HG02840 (cell line): ENCODE results near the gene GCNT2.
"Not testable (repeated sequence)": the region's sequence is repeated elsewhere in the genome, so short reads cannot be mapped to it uniquely, and the experiment has no call there.

Experiments
- ATAC-seq: cut with Tn5 transposase; IDR thresholded peaks from one replicate; pipeline ENCODE4 v1.9.1; 2021; ENCODE audit warnings: mild to moderate bottlenecking, moderate library complexity, moderate number of reproducible peaks; ENCODE audit not compliant: unreplicated experiment, low FRiP score

GCNT2 gene

DNA sequence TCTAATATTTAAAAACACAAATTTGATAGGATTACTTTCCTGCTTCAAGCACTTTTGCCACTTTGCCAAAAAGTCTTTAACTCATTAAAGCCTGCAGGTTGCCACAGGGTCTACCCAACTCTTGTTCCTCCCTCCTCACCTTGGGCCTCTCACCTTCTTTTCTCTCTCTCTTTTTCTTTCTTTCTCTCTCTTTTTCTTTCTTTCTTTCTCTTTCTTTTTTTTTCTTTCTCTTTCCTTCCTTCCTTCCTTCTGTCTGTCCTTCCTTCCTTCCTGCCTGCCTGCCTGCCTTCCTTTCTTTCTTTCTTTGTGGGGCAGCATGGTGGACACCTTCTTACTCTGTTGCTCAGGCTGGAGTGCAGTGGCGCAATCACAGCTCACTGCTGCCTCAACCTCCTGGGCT lies 123.1 kb downstream of the GCNT2 start:
- no peak for ATAC-seq

DNA sequence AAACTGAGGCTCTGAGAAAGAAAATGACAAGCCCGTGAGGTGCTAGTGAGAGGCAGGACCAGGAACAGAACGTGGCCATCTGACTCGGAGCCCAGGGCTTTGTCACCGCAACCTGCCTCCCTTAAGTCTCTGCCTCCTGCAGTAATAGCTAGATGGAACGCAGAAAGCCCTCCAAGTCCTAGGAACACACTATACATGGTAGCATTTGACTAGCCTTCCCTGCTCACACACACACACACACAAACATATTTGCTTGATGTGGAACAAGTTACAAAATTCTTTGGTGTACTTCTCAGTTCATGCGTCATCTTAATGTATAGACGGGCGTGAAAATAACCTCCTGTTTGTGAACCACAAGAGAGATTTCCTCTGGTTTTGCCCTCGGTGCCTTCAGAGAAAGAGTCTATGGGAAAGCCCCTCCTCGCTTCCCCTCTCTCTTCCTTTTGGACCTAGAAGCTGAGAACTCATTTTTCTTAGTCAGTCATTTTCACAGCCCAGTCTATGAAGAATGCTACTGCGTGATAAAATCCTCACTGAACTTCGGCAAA lies 134.4 kb downstream of the GCNT2 start:
- no peak for ATAC-seq

- ATAC-seq = no peak
These were observed 138.0 kb downstream of the GCNT2 start for GRCh38 chr6:10658910-10659698.

- no peak for ATAC-seq
These were observed 138.7 kb downstream of the GCNT2 start for GRCh38 chr6:10659699-10660348.

DNA sequence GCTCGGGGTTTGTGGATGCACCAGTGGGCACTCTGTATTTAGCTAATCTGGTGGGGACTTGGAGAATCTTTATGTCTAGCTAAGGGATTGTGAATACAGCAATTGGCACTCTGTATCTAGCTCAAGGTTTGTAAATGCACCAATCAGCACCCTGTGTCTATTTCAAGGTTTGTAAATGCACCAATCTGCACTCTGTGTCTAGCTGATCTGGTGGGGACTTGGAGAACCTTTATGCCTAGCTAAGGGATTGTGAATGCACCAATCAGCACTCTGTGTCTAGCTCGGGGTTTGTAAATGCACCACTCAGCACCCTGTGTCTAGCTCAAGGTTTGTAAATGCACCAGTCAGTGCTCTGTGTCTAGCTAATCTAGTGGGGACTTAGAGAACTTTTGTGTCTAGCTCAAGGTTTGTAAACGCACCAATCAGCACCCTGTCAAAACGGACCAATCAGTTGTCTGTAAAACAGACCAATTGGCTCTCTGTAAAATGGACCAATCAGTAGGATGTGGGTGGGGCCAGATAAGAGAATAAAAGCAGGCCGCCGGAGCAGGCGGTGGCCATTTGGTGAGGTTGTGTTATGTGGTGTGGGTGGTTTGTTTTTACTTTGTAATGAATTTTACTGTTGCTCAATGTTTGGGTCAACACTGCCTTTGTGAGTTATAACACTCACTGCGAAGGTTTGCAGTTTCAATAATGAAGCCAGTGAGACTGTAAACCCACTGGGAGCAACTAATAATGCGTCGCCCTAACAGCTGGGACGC lies 139.5 kb downstream of the GCNT2 start:
- ATAC-seq = not testable (repeated sequence)

- ATAC-seq = no peak
These were observed 141.1 kb downstream of the GCNT2 start for GRCh38 chr6:10662207-10662606.

- ATAC-seq = no peak
These were observed 141.6 kb downstream of the GCNT2 start for GRCh38 chr6:10662742-10663141.

GRCh38 chr6:10665595-10665994 lies 144.4 kb downstream of the GCNT2 start:
- not testable (repeated sequence) for ATAC-seq

DNA sequence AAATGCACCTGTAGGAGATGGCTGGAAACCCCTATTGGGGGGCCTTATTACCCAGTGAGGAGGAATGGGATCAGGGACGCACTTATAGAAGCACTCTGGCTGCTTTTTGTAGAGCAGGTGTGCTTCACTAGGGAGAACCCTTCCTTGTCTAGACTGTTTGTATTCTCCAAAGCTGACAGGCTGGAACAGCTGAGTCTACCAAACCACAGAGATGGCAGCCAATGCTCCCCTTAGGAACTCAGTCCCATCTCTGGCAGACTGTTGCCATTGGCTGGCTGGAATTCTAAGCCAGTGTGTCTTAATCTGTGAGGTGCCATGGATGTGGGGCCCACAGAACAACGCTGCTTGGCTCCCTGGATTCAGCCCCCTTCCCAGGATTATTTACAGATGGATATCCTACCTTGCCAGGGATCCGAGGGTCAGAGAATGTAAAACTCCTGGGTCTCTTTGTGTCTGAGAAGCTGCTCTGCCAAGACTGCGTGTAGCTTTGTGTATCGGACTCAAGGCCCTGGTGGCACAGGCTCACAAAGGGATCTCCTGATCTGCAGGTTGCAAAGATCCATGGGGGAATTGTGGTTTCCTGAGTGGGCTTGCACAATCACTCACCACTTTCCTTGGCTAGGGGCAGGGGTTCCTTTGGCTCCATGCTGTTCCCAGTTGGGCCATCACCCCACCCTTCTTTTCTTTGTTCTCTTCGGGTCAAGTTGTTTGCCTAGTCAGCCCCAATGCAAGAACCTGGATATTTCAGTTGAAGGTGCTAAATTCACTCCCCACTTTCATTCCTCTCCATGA lies 147.2 kb downstream of the GCNT2 start:
- no peak for ATAC-seq

GRCh38 chr6:10676403-10676802 lies 155.3 kb downstream of the GCNT2 start:
- no peak for ATAC-seq

DNA sequence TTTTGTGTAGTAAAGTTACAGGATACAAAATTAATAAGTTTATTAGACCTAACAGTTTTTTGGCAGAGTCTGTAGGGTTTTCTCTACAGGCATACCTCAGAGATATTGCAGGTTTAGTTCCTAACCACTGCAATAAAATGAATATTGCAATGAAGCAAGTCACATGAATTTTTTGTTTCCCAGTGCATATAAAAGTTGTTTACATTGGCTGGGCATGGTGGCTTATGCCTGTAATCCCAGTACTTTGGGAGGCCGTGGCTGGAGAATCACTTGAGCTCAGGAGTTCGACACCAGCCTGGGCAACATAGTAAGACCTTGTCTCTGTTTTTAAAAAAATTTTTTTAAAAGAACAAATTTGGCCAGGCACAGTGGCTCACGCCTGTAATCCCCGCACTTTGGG lies 157.3 kb downstream of the GCNT2 start:
- no peak for ATAC-seq
